HG03354 (cell line): ENCODE data around the gene MAL.

Experiments
- ATAC-seq: cut with Tn5 transposase; IDR thresholded peaks from one replicate; pipeline ENCODE4 v1.9.1; 2021; ENCODE audit warnings: mild to moderate bottlenecking; ENCODE audit not compliant: unreplicated experiment, poor library complexity, severe bottlenecking

The MAL gene

GRCh38 chr2:94995553-94996304, 29.8 kb upstream of the MAL start:
- ATAC-seq, result no peak

GRCh38 chr2:94996305-94997100, 29.0 kb upstream of the MAL start:
- no peak for ATAC-seq

- ATAC-seq, result no peak
Measured at GRCh38 chr2:94997981-94998930, 27.3 kb upstream of the MAL start.

DNA sequence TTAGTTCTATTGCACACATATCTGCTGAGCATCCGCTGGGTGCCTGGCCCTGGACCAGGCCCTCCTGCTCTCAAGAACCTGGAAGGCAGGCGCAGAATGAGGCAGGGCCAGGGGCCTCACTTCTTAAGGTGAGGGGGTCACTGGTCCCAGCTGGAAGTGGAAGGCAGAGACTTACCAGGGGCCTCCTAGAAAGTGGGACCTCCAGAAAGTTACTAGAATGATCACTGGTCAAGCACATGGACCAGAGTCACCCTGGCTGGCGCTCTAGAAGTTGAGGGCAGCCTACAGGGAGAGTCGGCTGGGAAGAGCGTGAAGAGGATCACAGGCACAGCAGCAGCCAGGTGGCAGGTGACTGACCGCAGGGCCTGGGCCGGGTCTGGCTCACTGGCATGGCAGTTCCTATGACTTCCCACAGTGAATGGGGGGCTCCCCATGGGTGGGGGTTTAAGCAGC, 26.1 kb upstream of the MAL start:
- no peak for ATAC-seq

GRCh38 chr2:95001051-95001562, 24.4 kb upstream of the MAL start:
- no peak for ATAC-seq

DNA sequence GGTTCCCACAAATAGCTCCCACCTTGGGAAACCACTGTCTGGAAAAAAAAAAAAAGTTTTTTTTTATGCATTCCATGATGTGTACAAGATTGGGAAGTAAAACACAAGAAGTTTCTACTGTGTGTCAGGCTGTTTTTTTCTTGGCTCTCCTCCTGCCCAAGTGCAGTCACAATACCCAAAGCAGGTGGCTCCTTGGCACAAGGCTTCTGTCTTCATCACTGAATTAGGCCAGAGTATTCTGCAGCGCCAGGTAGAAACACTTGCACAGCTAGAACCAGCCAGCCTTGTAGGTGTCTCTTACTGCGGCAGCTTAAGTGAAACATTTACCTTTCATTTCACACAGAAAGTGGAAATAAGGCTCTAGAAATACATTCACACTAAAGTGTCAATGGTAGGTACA, 23.8 kb upstream of the MAL start:
- no peak for ATAC-seq

GRCh38 chr2:95002498-95002897, 23.0 kb upstream of the MAL start:
- no peak for ATAC-seq

DNA sequence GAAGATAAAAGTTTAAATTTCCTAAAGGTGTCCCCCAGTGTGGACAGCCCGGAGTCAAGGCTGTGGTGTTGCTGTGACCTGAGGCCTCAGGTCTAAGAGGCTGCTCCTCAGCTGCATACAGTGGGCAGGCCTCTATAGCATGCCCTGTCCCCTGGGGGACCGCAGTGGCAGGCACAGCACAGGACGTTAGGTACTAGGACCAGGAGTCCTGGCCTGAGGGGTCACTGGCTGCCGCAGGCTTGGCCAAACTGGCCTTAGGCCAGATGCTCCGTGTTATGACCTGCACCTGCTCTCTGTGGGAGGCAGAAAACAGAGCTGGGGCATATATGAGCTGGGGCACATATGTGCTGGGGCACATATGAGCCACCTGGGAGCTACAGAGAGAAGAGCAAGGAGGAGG, 21.2 kb upstream of the MAL start:
- ATAC-seq, result no peak

DNA sequence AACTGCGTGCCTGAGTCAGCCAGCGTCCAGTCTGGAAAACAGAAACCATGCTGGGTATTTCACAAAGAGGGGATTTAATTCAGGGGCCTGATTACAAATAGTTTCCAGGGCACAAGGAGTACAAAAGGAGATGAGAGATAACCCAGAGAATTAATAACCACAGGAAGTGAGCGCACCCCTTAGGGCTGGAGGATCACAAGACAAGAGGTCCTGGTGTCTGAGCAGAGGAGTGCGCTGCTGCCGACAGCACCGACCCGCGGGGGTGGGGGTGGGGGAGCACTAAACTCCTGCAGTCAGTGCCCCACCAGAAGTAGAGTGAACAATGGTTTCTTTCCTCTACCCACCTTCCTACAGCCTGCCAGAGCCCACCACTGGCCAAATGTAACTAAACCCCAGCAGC, 20.8 kb upstream of the MAL start:
- ATAC-seq, result no peak

DNA sequence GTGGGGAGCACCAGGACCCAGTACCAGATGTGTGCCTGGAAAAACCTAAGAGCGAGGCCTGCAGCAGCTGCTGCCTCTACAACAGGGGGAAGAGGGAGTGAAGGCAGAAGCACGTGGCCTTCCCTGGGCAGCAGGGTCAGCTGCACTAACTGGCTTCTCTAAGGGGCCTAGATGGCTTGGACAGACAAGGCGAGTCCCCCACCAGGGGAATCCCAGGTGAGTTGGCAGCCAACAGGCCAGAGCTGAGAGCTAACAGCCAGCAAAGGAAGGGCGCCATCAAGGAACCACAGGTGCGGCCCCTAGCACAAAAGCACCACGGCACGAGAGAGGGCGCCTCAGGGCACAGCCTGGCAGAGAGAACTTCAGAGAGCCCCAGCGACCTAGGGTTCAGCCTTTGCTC, 19.8 kb upstream of the MAL start:
- no peak for ATAC-seq

GRCh38 chr2:95006588-95006987, 18.9 kb upstream of the MAL start:
- no peak for ATAC-seq

- ATAC-seq, result no peak
Measured at GRCh38 chr2:95007031-95007609, 18.4 kb upstream of the MAL start.

GRCh38 chr2:95007822-95008221, 17.7 kb upstream of the MAL start:
- no peak for ATAC-seq

- no peak for ATAC-seq
Measured at GRCh38 chr2:95008306-95008705, 17.2 kb upstream of the MAL start.

- ATAC-seq, result no peak
Measured at GRCh38 chr2:95008996-95009395, 16.5 kb upstream of the MAL start.

DNA sequence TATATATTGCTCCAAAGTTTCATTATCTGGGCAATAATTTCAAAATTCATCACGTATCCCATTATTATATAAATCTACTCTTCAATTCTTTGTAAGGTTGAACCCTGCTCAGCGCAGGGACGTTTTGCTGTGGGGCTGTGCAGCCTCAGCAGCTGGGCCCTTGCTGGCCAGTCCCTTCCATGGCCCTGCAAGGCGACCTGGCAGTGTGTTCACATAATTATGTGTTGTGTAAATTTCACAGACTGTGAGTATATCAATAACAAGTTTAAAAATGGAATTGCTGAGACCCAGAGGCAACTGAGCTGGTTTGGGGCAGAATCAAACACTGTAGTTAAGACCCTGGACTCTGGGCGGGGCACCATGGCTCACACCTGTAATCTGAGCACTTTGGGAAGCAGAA, 16.1 kb upstream of the MAL start:
- ATAC-seq, result no peak

DNA sequence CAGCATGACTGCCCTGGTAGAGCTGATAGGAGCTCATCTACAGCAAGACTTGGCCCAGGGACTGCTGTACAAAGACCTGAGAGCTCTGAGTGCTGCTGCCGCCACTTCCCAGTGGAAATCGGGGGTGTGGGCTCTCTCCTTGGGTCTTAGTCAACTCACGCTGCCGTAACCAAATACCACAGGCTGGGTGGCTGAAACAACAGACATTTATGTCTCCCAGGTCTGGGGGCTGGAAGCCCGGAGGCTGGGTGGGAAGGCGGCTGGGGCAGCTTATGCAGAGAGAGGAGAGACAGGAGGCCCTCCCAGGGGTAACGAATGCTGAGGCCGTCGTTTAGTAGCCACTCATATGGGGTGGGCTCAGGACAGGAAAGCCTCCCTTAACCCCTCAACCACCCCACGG, 15.4 kb upstream of the MAL start:
- ATAC-seq, result no peak

DNA sequence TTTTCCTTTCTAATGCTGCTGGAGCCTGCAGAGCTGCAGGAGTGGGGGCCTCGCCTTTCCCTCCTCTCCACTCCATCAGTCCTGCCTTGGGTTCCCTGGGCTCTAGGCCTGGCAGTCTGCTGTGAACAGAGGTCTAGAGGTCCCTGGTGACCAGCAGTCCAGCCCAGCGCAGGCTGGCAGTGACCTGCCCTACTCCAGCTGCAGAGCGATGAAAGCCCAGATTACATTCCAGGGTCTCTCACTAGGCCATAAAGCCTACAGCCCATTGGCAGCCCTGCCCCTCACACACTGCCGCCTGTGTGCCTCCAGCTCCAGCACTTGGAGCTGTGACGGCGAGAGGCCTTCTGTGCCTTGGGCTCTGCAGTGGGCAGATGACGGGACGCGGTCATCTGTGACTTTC, 14.8 kb upstream of the MAL start:
- no peak for ATAC-seq

GRCh38 chr2:95012881-95013550, 12.5 kb upstream of the MAL start:
- ATAC-seq, result peak; percentile 81
